ENCODE results near the gene CLTB.

The CLTB gene

GRCh38 chr5:176379881-176380280 lies 36.5 kb downstream of the CLTB start:
- Histone ChIP-seq H3K27ac (no peak overlapping the region), H3K36me3 (no peaks in the 10 kb centered on the region), H3K4me1 (ENCODE audit: control insufficient read depth in 1 of 2, insufficient read depth in 1 of 2, low read depth in 1 of 2, low read length in 1 of 2) (no peaks in the 10 kb centered on the region), H3K4me3 (ENCODE audit: low read depth in 1 of 2, low read length in 1 of 2) (no peak overlapping the region), H3K9me3 (no peaks in the 10 kb centered on the region), H3K27me3 (no peaks in the 10 kb centered on the region)
- TF ChIP-seq, protein P1, sequence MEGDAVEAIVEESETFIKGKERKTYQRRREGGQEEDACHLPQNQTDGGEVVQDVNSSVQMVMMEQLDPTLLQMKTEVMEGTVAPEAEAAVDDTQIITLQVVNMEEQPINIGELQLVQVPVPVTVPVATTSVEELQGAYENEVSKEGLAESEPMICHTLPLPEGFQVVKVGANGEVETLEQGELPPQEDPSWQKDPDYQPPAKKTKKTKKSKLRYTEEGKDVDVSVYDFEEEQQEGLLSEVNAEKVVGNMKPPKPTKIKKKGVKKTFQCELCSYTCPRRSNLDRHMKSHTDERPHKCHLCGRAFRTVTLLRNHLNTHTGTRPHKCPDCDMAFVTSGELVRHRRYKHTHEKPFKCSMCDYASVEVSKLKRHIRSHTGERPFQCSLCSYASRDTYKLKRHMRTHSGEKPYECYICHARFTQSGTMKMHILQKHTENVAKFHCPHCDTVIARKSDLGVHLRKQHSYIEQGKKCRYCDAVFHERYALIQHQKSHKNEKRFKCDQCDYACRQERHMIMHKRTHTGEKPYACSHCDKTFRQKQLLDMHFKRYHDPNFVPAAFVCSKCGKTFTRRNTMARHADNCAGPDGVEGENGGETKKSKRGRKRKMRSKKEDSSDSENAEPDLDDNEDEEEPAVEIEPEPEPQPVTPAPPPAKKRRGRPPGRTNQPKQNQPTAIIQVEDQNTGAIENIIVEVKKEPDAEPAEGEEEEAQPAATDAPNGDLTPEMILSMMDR (IDR thresholded peaks at IDR 0.05), result no peak

DNA sequence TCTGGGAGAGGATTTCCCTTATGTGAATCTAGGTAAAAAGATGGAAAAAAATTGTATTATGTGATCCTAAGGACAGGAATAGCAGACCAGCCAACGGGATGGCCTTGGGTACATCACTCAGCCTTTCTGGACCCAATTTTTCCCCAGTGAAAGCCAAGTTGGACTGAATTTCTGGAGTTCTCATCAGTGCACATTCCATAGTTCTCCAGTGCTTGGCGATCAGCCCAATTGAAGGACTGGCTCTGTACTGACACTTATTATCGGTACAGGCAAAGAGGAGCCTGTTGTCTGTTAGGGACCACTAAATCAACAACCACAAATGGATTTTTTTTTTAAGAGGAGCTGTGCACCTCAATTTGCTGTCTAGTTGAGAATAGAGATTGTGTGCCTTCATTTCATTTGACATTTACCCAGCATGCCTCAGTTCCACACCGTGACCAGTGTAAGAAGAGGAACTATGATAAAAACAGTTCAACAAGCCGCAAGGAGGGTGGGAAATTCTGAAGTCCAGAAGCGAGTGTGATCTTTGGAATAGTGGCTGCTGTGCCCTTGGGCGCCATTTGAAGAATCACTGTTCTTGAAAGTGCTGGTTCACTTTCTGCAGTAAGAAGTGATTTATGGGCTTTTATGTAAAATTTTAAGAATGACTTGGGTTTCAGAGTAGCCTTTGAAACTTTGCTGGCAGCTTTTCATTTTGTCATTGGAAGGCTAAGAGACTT lies 43.1 kb downstream of the CLTB start:
- Histone ChIP-seq H3K9me3 (no peaks in the 10 kb centered on the region), H3K27me3 (peaks cover 7% of the 10 kb centered on the region), H3K4me3 (ENCODE audit: low read depth in 1 of 2, low read length in 1 of 2) (no peak overlapping the region), H3K36me3 (no peaks in the 10 kb centered on the region), H3K27ac (no peak overlapping the region), H3K4me1 (ENCODE audit: control insufficient read depth in 1 of 2, insufficient read depth in 1 of 2, low read depth in 1 of 2, low read length in 1 of 2) (no peaks in the 10 kb centered on the region)
- TF ChIP-seq, protein P1 (IDR thresholded peaks at IDR 0.05), result no peak

DNA sequence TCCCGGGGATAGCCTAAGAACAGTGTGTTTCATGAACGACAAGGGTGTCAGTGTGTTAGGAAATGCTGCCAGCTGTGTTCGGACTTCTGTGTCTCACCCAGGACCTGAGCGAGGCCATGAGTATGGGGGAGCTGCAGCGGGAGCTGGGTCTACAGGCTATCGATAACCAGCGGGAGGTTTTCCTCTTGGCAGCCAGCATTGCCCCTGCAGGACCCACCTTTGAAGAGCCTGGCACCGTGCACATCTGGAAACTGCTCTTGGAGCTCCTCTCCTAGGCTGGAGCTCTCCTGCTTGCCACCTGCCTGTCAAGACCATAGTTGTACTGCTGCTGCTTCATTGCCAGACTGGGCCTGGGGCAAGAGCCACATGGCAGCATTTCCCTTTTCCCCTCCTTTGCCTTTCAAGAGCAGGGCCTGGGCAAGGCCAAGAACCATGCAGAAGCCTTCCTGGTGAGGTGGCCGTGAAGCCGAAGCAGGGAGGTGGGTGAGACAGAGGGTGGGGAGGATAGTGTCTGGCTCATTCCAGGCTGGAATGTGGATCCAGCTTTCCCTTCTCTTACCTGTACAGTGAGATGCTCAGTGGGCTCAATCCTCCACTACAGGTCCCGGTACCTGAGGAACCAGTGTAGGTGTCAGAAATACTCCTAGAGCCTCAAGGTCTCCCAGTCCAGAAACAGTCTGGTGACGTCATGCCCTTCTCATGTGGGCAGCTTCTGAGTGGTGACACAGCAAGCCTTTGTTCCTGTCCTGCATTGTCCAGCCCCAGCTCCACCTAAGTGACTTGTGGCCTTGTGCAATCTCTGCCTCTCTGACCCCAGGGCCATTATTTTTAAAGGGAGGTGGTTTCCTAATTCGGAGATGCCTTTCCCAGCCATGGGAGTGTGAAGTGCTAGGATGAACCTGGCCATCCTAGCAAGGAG lies 44.5 kb downstream of the CLTB start:
- H3K36me3 ChIP-seq, result no peaks in the 10 kb centered on the region
- H3K27ac ChIP-seq, result no peak overlapping the region
- H3K27me3 ChIP-seq, result peaks cover 21% of the 10 kb centered on the region
- no peaks in the 10 kb centered on the region for H3K4me1 ChIP-seq (ENCODE audit: control insufficient read depth in 1 of 2, insufficient read depth in 1 of 2, low read depth in 1 of 2, low read length in 1 of 2)
- TF ChIP-seq, protein P1 (IDR thresholded peaks at IDR 0.05), result no peak
- no peak overlapping the region for H3K4me3 ChIP-seq (ENCODE audit: low read depth in 1 of 2, low read length in 1 of 2)
- H3K9me3 ChIP-seq, result no peaks in the 10 kb centered on the region

DNA sequence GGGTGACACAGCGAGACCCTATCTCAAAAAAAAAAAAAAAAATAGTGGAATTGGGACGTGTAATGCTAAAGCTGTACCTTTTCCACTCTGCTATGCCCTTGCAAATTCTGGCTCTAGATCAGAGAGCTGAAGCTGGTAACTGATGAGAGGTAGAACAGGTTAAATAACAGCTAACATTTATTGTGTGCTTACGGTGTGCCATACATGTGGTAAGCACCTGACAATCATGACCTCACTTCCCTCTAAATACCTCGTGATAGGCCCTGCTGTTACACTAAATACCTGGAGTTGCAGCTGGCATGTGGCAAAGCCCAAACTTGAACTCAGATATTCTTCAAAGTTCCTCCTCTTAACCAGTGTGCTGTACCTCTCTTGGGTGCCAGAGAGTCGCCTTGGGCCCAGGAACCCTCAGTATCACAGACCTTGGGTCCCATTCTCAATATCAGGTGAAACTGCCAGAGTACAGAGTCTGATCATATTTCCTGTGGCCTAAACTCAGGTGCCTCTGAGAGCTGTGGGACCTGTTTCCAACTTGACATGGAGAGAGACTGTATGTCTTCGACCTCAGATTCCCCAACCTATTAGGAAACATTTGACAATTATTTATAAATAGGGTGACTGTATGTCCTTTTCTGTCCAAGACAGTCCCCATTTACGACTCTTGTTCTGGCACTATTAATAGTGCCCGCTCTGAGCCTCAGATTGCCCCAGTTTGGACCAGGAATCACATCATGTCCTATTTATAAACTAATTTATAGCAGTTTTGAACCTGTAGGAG lies 46.2 kb downstream of the CLTB start:
- no peaks in the 10 kb centered on the region for H3K9me3 ChIP-seq
- TF ChIP-seq, protein P1 (IDR thresholded peaks at IDR 0.05), result no peak
- H3K36me3 ChIP-seq, result no peaks in the 10 kb centered on the region
- H3K27me3 ChIP-seq, result peaks cover 38% of the 10 kb centered on the region
- no peak overlapping the region for H3K4me3 ChIP-seq (ENCODE audit: low read depth in 1 of 2, low read length in 1 of 2)
- peaks cover 9 to 11% of the 10 kb centered on the region in 2 experiments for H3K4me1 ChIP-seq (ENCODE audit: control insufficient read depth in 1 of 2, insufficient read depth in 1 of 2, low read depth in 1 of 2, low read length in 1 of 2)
- H3K27ac ChIP-seq, result no peak overlapping the region

DNA sequence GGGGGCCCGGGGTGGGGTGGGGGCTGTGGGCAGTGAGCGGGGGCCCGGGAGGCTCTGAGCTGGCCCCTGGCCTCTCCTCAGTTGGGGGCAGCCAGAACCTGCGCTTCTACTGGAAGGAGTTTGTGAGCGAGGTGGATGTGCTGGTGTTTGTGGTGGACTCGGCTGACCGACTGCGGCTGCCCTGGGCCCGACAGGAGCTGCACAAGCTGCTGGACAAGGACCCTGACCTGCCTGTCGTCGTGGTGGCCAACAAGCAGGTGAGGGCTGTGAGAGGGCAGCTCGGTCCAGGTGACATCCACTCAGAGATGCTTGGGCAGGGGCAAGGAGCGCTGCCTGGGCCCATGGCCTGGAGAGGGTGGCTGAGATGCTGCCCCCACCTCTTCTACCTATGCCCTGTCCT lies 47.6 kb downstream of the CLTB start:
- H3K36me3 ChIP-seq, result no peaks in the 10 kb centered on the region
- H3K27me3 ChIP-seq, result peaks cover 52% of the 10 kb centered on the region
- TF ChIP-seq, protein P1 (IDR thresholded peaks at IDR 0.05), result no peak
- no peak overlapping the region for H3K4me3 ChIP-seq (ENCODE audit: low read depth in 1 of 2, low read length in 1 of 2)
- no peak overlapping the region for H3K27ac ChIP-seq
- no peaks in the 10 kb centered on the region for H3K9me3 ChIP-seq
- H3K4me1 ChIP-seq (ENCODE audit: control insufficient read depth in 1 of 2, insufficient read depth in 1 of 2, low read depth in 1 of 2, low read length in 1 of 2), result peaks cover 12 to 15% of the 10 kb centered on the region in 2 experiments

All from neutrophil (primary cell).